Loucy (cell line): ENCODE measurements around the gene PLA2G7.

Experiments used
- H2AFZ ChIP-seq: fragments of 200-600 bp; sonication (generic); 2 replicates; pipeline ENCODE4 v1.6.0; 2016; ENCODE audit warnings: antibody characterized with exemption, mild to moderate bottlenecking, low read length, moderate library complexity
- H3F3A ChIP-seq: fragments of 200-600 bp; 2 replicates; pipeline ENCODE4 v1.6.0; 2016; ENCODE audit warnings: antibody characterized with exemption, low read depth, mild to moderate bottlenecking
- H3K27me3 ChIP-seq: fragments of 200-600 bp; sonication (generic); 2 replicates; pipeline ENCODE4 v1.6.1; 2014; ENCODE audit warnings: low read length, mild to moderate bottlenecking; ENCODE audit not compliant: insufficient read depth, poor library complexity, severe bottlenecking
- H3K36me3 ChIP-seq: fragments of 200-600 bp; sonication (generic); 2 replicates; pipeline ENCODE4 v1.6.1; 2016; ENCODE audit warnings: low read length; ENCODE audit not compliant: insufficient read depth
- H3K4me1 ChIP-seq: fragments of 200-600 bp; sonication (generic); 2 replicates; pipeline ENCODE4 v1.5.1; 2014; ENCODE audit warnings: low read length, mild to moderate bottlenecking; ENCODE audit not compliant: insufficient read depth, poor library complexity, severe bottlenecking
- H3K4me2 ChIP-seq: fragments of 200-600 bp; sonication (generic); 2 replicates; pipeline ENCODE4 v1.6.0; 2014; ENCODE audit warnings: antibody characterized with exemption, low read length, low read depth, mild to moderate bottlenecking; ENCODE audit not compliant: poor library complexity, severe bottlenecking
- H3K4me3 ChIP-seq: fragments of 200-600 bp; sonication (generic); 2 replicates; pipeline ENCODE4 v1.5.1; 2014; ENCODE audit warnings: low read length, mild to moderate bottlenecking, mixed read lengths; ENCODE audit not compliant: poor library complexity, severe bottlenecking
- H3K79me2 ChIP-seq: fragments of 200-600 bp; sonication (generic); 2 replicates; pipeline ENCODE4 v1.6.1; 2014; ENCODE audit warnings: low read length; ENCODE audit not compliant: insufficient read depth
- H3K9ac ChIP-seq: fragments of 200-600 bp; sonication (generic); 2 replicates; pipeline ENCODE4 v1.6.0; 2014; ENCODE audit warnings: mild to moderate bottlenecking, low read depth, low read length, moderate library complexity; ENCODE audit not compliant: poor library complexity, severe bottlenecking
- H3K9me2 ChIP-seq: fragments of 200-600 bp; sonication (generic); replicated peaks from 2 replicates; pipeline ENCODE4 v1.6.1; 2016; ENCODE audit warnings: low read depth, low read length, mixed read lengths
- H3K9me3 ChIP-seq: fragments of 200-600 bp; sonication (generic); 2 replicates; pipeline ENCODE4 v1.6.1; 2014; ENCODE audit warnings: mild to moderate bottlenecking, antibody characterized with exemption, low read length, low read depth; ENCODE audit not compliant: insufficient read depth
- H4K20me1 ChIP-seq: fragments of 200-600 bp; sonication (generic); 2 replicates; pipeline ENCODE4 v1.6.0; 2014; ENCODE audit warnings: antibody characterized with exemption, low read length, mild to moderate bottlenecking; ENCODE audit not compliant: insufficient read depth, poor library complexity, severe bottlenecking
- EZH2phosphoT487 ChIP-seq: fragments of 200-600 bp; IDR thresholded peaks from 2 replicates; pipeline ENCODE4 v1.6.1; 2018; ENCODE audit warnings: antibody characterized with exemption, mild to moderate bottlenecking, moderate library complexity, borderline replicate concordance
- TF ChIP-seq, protein P1 (sequence below): fragments of 200-600 bp; sonication (generic); conservative IDR thresholded peaks from 2 replicates; pipeline ENCODE4 v1.5.1; 2014; ENCODE audit warnings: mild to moderate bottlenecking, antibody characterized with exemption, low read length

Gene PLA2G7

DNA sequence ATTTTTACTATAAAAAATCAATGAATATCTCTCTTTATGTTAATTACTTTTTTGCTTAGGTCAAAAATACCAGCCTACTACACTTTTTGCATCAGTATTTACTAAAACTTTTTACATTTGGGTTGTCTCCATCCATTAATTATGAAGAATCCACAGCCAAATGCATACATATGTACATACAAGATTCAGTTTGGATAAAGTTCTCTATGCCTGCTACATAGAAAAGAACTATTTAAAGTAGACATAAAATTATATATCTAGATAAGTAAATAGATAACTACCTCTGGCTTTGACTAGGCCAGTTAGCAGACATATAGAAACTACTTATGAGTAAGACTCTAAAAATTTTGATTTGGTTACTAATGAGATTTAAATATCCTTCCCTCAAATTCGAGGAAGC lies 35.2 kb downstream of the PLA2G7 start:
- Histone ChIP-seq H3K27me3 (no peaks in the 10 kb centered on the region), H3K4me2 (no peak overlapping the region), H3F3A (no peaks in the 10 kb centered on the region), H4K20me1 (no peaks in the 10 kb centered on the region), H3K36me3 (no peaks in the 10 kb centered on the region), H3K79me2 (no peaks in the 10 kb centered on the region), H3K4me3 (no peak overlapping the region), H2AFZ (no peak overlapping the region), H3K9me3 (no peaks in the 10 kb centered on the region), H3K9ac (no peak overlapping the region), H3K4me1 (no peaks in the 10 kb centered on the region), H3K9me2 (no peaks in the 10 kb centered on the region)
- TF ChIP-seq, protein P1, sequence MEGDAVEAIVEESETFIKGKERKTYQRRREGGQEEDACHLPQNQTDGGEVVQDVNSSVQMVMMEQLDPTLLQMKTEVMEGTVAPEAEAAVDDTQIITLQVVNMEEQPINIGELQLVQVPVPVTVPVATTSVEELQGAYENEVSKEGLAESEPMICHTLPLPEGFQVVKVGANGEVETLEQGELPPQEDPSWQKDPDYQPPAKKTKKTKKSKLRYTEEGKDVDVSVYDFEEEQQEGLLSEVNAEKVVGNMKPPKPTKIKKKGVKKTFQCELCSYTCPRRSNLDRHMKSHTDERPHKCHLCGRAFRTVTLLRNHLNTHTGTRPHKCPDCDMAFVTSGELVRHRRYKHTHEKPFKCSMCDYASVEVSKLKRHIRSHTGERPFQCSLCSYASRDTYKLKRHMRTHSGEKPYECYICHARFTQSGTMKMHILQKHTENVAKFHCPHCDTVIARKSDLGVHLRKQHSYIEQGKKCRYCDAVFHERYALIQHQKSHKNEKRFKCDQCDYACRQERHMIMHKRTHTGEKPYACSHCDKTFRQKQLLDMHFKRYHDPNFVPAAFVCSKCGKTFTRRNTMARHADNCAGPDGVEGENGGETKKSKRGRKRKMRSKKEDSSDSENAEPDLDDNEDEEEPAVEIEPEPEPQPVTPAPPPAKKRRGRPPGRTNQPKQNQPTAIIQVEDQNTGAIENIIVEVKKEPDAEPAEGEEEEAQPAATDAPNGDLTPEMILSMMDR, result no peak
- TF ChIP-seq EZH2phosphoT487, result no peak

DNA sequence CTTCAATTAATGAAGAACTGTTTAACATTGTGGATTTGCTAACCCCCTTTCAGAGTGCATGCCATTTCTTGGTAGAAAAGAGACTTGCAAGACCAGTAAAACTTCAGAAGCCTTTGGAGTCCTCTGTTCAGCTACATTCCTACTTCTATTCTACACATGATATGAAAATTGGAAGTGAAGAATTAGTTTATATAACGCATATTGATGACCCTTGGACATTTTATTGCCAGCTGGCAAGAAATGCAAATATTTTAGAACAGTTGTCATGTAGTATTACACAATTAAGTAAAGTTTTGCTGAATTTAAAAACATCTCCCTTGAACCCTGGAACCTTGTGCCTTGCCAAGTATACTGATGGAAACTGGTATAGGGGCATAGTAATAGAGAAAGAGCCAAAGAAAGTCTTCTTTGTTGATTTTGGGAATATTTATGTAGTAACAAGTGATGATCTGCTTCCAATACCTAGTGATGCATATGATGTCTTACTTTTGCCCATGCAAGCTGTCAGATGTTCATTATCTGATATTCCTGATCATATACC lies 44.2 kb downstream of the PLA2G7 start:
- Histone ChIP-seq H3K36me3 (no peaks in the 10 kb centered on the region), H3K4me1 (no peaks in the 10 kb centered on the region), H3K9me3 (no peaks in the 10 kb centered on the region), H2AFZ (no peak overlapping the region), H3K9ac (no peak overlapping the region), H3K9me2 (no peaks in the 10 kb centered on the region), H3K4me2 (no peak overlapping the region), H3K4me3 (no peak overlapping the region), H3K27me3 (no peaks in the 10 kb centered on the region), H4K20me1 (no peaks in the 10 kb centered on the region), H3K79me2 (no peaks in the 10 kb centered on the region), H3F3A (no peaks in the 10 kb centered on the region)
- TF ChIP-seq, protein P1, result no peak
- TF ChIP-seq EZH2phosphoT487, result no peak

DNA sequence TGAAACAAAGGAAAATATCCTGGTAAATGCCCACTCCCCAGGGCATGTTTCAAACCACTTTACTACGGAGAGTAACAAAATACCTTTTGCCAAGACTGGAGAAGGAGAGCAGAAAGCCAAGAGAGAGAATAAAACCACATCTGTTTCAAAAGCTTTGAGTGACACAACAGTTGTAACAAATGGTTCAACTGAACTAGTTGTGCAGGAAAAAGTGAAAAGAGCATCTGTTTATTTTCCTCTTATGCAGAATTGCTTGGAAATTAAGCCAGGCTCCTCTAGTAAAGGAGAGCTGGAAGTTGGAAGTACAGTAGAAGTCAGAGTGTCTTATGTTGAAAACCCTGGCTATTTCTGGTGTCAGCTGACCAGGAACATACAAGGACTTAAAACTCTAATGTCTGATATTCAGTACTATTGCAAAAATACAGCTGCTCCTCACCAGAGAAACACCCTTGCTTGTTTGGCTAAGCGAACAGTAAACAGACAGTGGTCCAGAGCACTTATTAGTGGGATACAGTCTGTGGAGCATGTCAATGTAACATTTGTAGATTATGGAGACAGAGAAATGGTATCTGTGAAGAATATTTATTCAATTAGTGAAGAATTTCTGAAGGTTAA lies 44.9 kb downstream of the PLA2G7 start:
- Histone ChIP-seq H3K4me3 (no peak overlapping the region), H3K4me1 (no peaks in the 10 kb centered on the region), H3K27me3 (no peaks in the 10 kb centered on the region), H3K9me3 (no peaks in the 10 kb centered on the region), H4K20me1 (no peaks in the 10 kb centered on the region), H3K9ac (no peak overlapping the region), H3K9me2 (no peaks in the 10 kb centered on the region), H3F3A (no peaks in the 10 kb centered on the region), H3K36me3 (no peaks in the 10 kb centered on the region), H3K79me2 (no peaks in the 10 kb centered on the region), H3K4me2 (no peak overlapping the region), H2AFZ (no peak overlapping the region)
- no peak for TF ChIP-seq EZH2phosphoT487
- TF ChIP-seq, protein P1, result no peak
